H9 (cell line): Measurements from ENCODE around the gene BACE1-AS. TPM values are rescaled to one million over a fixed set of nuclear protein-coding genes. Genes with fewer than 3 reads are reported as not detected.

ENCODE experiments used
- DNase-seq: peaks from one replicate; pipeline ENCODE4 v3.0.0-alpha.2; 2017
- H2AFZ ChIP-seq: one replicate; pipeline ENCODE4 v1.6.1; 2013; ENCODE audit warnings: mild to moderate bottlenecking, low read length, control low read depth, moderate library complexity
- H2AK5ac ChIP-seq: 2 replicates; pipeline ENCODE4 v1.6.1; 2013; ENCODE audit warnings: low read length, control low read depth, mixed read lengths; ENCODE audit not compliant: insufficient read length
- H2BK120ac ChIP-seq: one replicate; pipeline ENCODE4 v1.6.1; 2013; ENCODE audit warnings: low read depth, mild to moderate bottlenecking, low read length, control low read depth, inconsistent platforms; ENCODE audit not compliant: poor library complexity, severe bottlenecking
- H2BK12ac ChIP-seq: 2 replicates; pipeline ENCODE4 v1.6.1; 2013; ENCODE audit warnings: low read length, control low read depth, mixed read lengths, low read depth; ENCODE audit not compliant: insufficient read length
- H2BK15ac ChIP-seq: 2 replicates; pipeline ENCODE4 v1.6.1; 2013; ENCODE audit warnings: low read depth, low read length, control low read depth
- H2BK20ac ChIP-seq: one replicate; pipeline ENCODE4 v1.6.1; 2013; ENCODE audit warnings: low read depth, mild to moderate bottlenecking, low read length, control low read depth, inconsistent platforms; ENCODE audit not compliant: poor library complexity, severe bottlenecking
- H2BK5ac ChIP-seq: 2 replicates; pipeline ENCODE4 v1.6.1; 2013; ENCODE audit warnings: low read length, control low read depth, mixed read lengths; ENCODE audit not compliant: insufficient read length
- H3K14ac ChIP-seq: 2 replicates; pipeline ENCODE4 v1.6.1; 2013; ENCODE audit warnings: low read length, control low read depth; ENCODE audit not compliant: insufficient read depth
- H3K18ac ChIP-seq: 2 replicates; pipeline ENCODE4 v1.6.1; 2013; ENCODE audit warnings: low read depth, mild to moderate bottlenecking, mixed read lengths, low read length, control low read depth; ENCODE audit not compliant: insufficient read length
- H3K23ac ChIP-seq: 2 replicates; pipeline ENCODE4 v1.6.1; 2013; ENCODE audit warnings: low read length, control low read depth, mixed read lengths, low read depth; ENCODE audit not compliant: insufficient read length
- H3K23me2 ChIP-seq: 2 replicates; pipeline ENCODE4 v1.6.1; 2013; ENCODE audit warnings: low read depth, mild to moderate bottlenecking, mixed read lengths, low read length, control low read depth; ENCODE audit not compliant: insufficient read length, poor library complexity, severe bottlenecking
- H3K27ac ChIP-seq: 2 replicates; pipeline ENCODE4 v1.5.1; 2013; ENCODE audit warnings: low read length, control low read depth, mixed read lengths, low read depth; ENCODE audit not compliant: insufficient read length
- H3K27me3 ChIP-seq: 2 replicates; pipeline ENCODE4 v1.6.1; 2013; ENCODE audit warnings: low read length, control low read depth, inconsistent platforms; ENCODE audit not compliant: insufficient read depth
- H3K4ac ChIP-seq: 2 replicates; pipeline ENCODE4 v1.6.1; 2013; ENCODE audit warnings: low read depth, mild to moderate bottlenecking, control low read depth, inconsistent platforms, low read length, moderate library complexity
- H3K4me1 ChIP-seq: 2 replicates; pipeline ENCODE4 v1.6.1; 2013; ENCODE audit warnings: low read length, control low read depth, inconsistent platforms; ENCODE audit not compliant: insufficient read depth
- H3K4me2 ChIP-seq: 2 replicates; pipeline ENCODE4 v1.6.1; 2013; ENCODE audit warnings: low read length, control low read depth, mixed read lengths; ENCODE audit not compliant: insufficient read length, insufficient read depth
- H3K56ac ChIP-seq: 2 replicates; pipeline ENCODE4 v1.6.1; 2013; ENCODE audit warnings: low read depth, mild to moderate bottlenecking, mixed read lengths, low read length, control low read depth; ENCODE audit not compliant: insufficient read length
- H3K79me1 ChIP-seq: 2 replicates; pipeline ENCODE4 v1.6.1; 2013; ENCODE audit warnings: low read depth, mild to moderate bottlenecking, moderate library complexity, low read length, control low read depth, inconsistent platforms; ENCODE audit not compliant: insufficient read depth, poor library complexity, severe bottlenecking
- H3K79me2 ChIP-seq: 2 replicates; pipeline ENCODE4 v1.6.1; 2013; ENCODE audit warnings: low read length, control low read depth, inconsistent platforms; ENCODE audit not compliant: insufficient read depth
- H3K9ac ChIP-seq: 2 replicates; pipeline ENCODE4 v1.6.1; 2013; ENCODE audit warnings: low read length, control low read depth, mixed read lengths; ENCODE audit not compliant: insufficient read length; ENCODE audit errors: extremely low read depth
- H3K9me3 ChIP-seq: one replicate; pipeline ENCODE4 v1.6.1; 2013; ENCODE audit warnings: low read depth, low read length, inconsistent platforms; ENCODE audit not compliant: control insufficient read depth
- H3T11ph ChIP-seq: one replicate; pipeline ENCODE4 v1.6.1; 2013; ENCODE audit warnings: mild to moderate bottlenecking, low read length, control low read depth, inconsistent platforms
- H4K20me1 ChIP-seq: one replicate; pipeline ENCODE4 v1.6.1; 2013; ENCODE audit not compliant: control insufficient read depth, insufficient read length, insufficient read depth
- H4K5ac ChIP-seq: 2 replicates; pipeline ENCODE4 v1.6.1; 2013; ENCODE audit warnings: low read depth, mild to moderate bottlenecking, mixed read lengths, low read length, control low read depth; ENCODE audit not compliant: insufficient read length
- H4K8ac ChIP-seq: replicated peaks from 2 replicates; pipeline ENCODE4 v1.6.1; 2013; ENCODE audit warnings: low read length, control low read depth, mixed read lengths, low read depth; ENCODE audit not compliant: insufficient read length
- H4K91ac ChIP-seq: 2 replicates; pipeline ENCODE4 v1.6.1; 2013; ENCODE audit warnings: low read depth, mild to moderate bottlenecking, moderate library complexity, mixed read lengths, low read length, control low read depth; ENCODE audit not compliant: insufficient read length
- H3K27ac Mint-ChIP-seq, 3 experiments: 2 replicates in 2 of 3; 3 replicates in 1 of 3; pipeline ENCODE4 v1.8.0; 2020 to 2021; ENCODE audit warnings: mixed read lengths in 3 of 3, mild to moderate bottlenecking in 1 of 3, moderate library complexity in 1 of 3
- H3K27me3 Mint-ChIP-seq: 2 replicates; pipeline ENCODE4 v1.8.0; 2021; ENCODE audit warnings: low read depth, mild to moderate bottlenecking, moderate library complexity, mixed read lengths
- H3K36me3 Mint-ChIP-seq, 3 experiments: 2 replicates in 2 of 3; 3 replicates in 1 of 3; pipeline ENCODE4 v1.8.0; 2020 to 2021; ENCODE audit warnings: low read depth in 3 of 3, mixed read lengths in 3 of 3; ENCODE audit not compliant: insufficient read depth in 1 of 3
- H3K4me1 Mint-ChIP-seq, 2 experiments: 2 replicates each; pipeline ENCODE4 v1.8.0; 2020; ENCODE audit warnings: mixed read lengths in 2 of 2
- H3K4me3 Mint-ChIP-seq, 2 experiments: 2 replicates in 1 of 2; 3 replicates in 1 of 2; pipeline ENCODE4 v1.8.0; 2020 to 2021; ENCODE audit warnings: mild to moderate bottlenecking in 2 of 2, mixed read lengths in 2 of 2, moderate library complexity in 1 of 2
- H3K9me3 Mint-ChIP-seq, 2 experiments: 2 replicates in 1 of 2; 3 replicates in 1 of 2; pipeline ENCODE4 v1.8.0; 2020; ENCODE audit warnings: mild to moderate bottlenecking in 2 of 2, mixed read lengths in 2 of 2, moderate library complexity in 1 of 2
- WGBS: extraction: QIAGEN DNeasy Blood & Tissue Kit; methylation state at CpG from one replicate; pipeline ENCODE4 v1.1.7; 2013; ENCODE audit warnings: missing lambda C conversion rate, low lambda C conversion rate, mixed read lengths; ENCODE audit not compliant: insufficient read length; ENCODE audit errors: extremely low coverage; 5-methylcytosine and 5-hydroxymethylcytosine counted together
- total RNA-seq: library from RNA; stranded (reverse); gene quantifications from 2 replicates; pipeline ENCODE4 v1.2.1, GENCODE V29; 2021
- TF ChIP-seq, protein P1 (sequence below): fragments of 200-600 bp; sonication (generic); conservative IDR thresholded peaks from 3 replicates; pipeline ENCODE4 v1.8.0; 2021; ENCODE audit warnings: antibody characterized with exemption, mild to moderate bottlenecking

Gene BACE1-AS
- total RNA-seq, 1 experiment from 2014 or later = 9.9 TPM

DNA sequence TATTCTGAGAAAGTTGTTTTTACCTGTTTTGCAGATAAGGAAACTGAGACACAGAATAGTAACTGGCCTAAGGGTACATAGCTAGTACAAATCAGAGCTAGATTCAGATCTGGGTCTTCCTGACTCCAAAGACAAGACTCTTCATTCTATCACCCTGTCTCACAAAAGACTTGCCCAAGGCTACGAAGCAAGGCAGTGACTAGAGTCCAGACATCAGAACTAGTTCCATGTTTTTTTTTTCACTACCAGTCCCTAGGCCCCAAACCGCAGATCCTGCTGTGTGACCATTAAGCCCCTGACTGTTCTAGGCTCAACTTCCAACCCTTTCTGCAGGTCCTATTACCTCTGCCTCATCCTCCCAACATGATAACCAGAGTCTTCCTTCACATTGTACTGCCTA lies 1.5 kb downstream of the BACE1-AS start:
- Mint-ChIP-seq H3K4me1 (peaks cover 0 to 3% of the 10 kb centered on the region in 2 experiments; a peak in 1 of 4 replicates), H3K27ac (peak overlapping the region in 1 of 3 experiments; percentile 6; a peak in 2 of 7 replicates), H3K9me3 (no peaks in the 10 kb centered on the region), H3K36me3 (peaks cover 11 to 50% (median 46%) of the 10 kb centered on the region in 3 experiments; a peak in 6 of 7 replicates), H3K27me3 (no peaks in the 10 kb centered on the region; the same call in 1 of the 2 replicates), H3K4me3 (no peak overlapping the region)
- Histone ChIP-seq H3K23me2 (no peaks in the 10 kb centered on the region), H3K9ac (no peak overlapping the region), H3K4me1 (no peaks in the 10 kb centered on the region), H3K4ac (no peak overlapping the region), H2BK15ac (no peak overlapping the region), H2AK5ac (no peak overlapping the region), H3K4me2 (no peak overlapping the region), H3K18ac (no peak overlapping the region), H4K5ac (no peak overlapping the region), H3K23ac (no peak overlapping the region), H3T11ph (no peak overlapping the region), H2BK120ac (no peak overlapping the region), H2BK5ac (no peak overlapping the region), H3K27me3 (no peaks in the 10 kb centered on the region), H3K9me3 (no peaks in the 10 kb centered on the region), H3K79me2 (no peaks in the 10 kb centered on the region), H4K20me1 (no peaks in the 10 kb centered on the region), H3K27ac (no peak overlapping the region), H4K91ac (no peak overlapping the region), H3K56ac (no peak overlapping the region), H2BK20ac (no peak overlapping the region), H2AFZ (no peak overlapping the region), H3K14ac (no peak overlapping the region), H4K8ac (no peak overlapping the region), H2BK12ac (no peak overlapping the region), H3K79me1 (no peaks in the 10 kb centered on the region)
- WGBS = no CpG with 5 or more reads among the region's 2 CpGs
- TF ChIP-seq, protein P1, sequence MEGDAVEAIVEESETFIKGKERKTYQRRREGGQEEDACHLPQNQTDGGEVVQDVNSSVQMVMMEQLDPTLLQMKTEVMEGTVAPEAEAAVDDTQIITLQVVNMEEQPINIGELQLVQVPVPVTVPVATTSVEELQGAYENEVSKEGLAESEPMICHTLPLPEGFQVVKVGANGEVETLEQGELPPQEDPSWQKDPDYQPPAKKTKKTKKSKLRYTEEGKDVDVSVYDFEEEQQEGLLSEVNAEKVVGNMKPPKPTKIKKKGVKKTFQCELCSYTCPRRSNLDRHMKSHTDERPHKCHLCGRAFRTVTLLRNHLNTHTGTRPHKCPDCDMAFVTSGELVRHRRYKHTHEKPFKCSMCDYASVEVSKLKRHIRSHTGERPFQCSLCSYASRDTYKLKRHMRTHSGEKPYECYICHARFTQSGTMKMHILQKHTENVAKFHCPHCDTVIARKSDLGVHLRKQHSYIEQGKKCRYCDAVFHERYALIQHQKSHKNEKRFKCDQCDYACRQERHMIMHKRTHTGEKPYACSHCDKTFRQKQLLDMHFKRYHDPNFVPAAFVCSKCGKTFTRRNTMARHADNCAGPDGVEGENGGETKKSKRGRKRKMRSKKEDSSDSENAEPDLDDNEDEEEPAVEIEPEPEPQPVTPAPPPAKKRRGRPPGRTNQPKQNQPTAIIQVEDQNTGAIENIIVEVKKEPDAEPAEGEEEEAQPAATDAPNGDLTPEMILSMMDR = no peak
- no peak for DNase-seq
